Neutrophil (primary cell): ENCODE results near the gene CCDC93.

Experiments
- H3K27ac ChIP-seq: fragments of 200-600 bp; sonication (generic); 2 replicates; pipeline ENCODE4 v1.5.1; 2016; ENCODE audit warnings: mild to moderate bottlenecking, moderate library complexity
- H3K27me3 ChIP-seq: fragments of 200-600 bp; sonication (generic); 2 replicates; pipeline ENCODE4 v1.6.0; 2016; ENCODE audit warnings: mild to moderate bottlenecking
- H3K36me3 ChIP-seq: fragments of 200-600 bp; sonication (generic); 2 replicates; pipeline ENCODE4 v1.5.1; 2017
- H3K4me1 ChIP-seq, 2 experiments: fragments of 200-600 bp in 1 of 2; sonication (generic) in 1 of 2; 1 replicate in 1 of 2; 2 replicates in 1 of 2; pipeline versions ENCODE4 v1.5.1 to v1.6.1; 2013 to 2016; ENCODE audit warnings: low read depth in 1 of 2, low read length in 1 of 2, mild to moderate bottlenecking in 1 of 2, moderate library complexity in 1 of 2; ENCODE audit not compliant: control insufficient read depth in 1 of 2, insufficient read depth in 1 of 2
- H3K4me3 ChIP-seq, 2 experiments: fragments of 200-600 bp in 1 of 2; sonication (generic) in 1 of 2; 1 replicate in 1 of 2; 2 replicates in 1 of 2; pipeline ENCODE4 v1.5.1; 2013 to 2016; ENCODE audit warnings: low read depth in 1 of 2, low read length in 1 of 2, mild to moderate bottlenecking in 1 of 2, moderate library complexity in 1 of 2
- H3K9me3 ChIP-seq: fragments of 200-600 bp; sonication (generic); 2 replicates; pipeline ENCODE4 v1.5.1; 2016
- CTCF ChIP-seq: fragments of 200-600 bp; sonication (generic); IDR thresholded peaks from 2 replicates; pipeline ENCODE4 v1.5.1; 2016; ENCODE audit warnings: antibody characterized with exemption

Gene CCDC93

GRCh38 chr2:117989854-117990438, 23.9 kb downstream of the CCDC93 start:
- Histone ChIP-seq H3K27me3 (no peaks in the 10 kb centered on the region), H3K4me1 (no peaks in the 10 kb centered on the region), H3K4me3 (no peak overlapping the region), H3K27ac (no peak overlapping the region), H3K9me3 (no peaks in the 10 kb centered on the region), H3K36me3 (peaks cover 89% of the 10 kb centered on the region)
- no peak for TF ChIP-seq CTCF

GRCh38 chr2:117987121-117987520, 26.7 kb downstream of the CCDC93 start:
- Histone ChIP-seq H3K9me3 (no peaks in the 10 kb centered on the region), H3K4me3 (no peak overlapping the region), H3K27ac (no peak overlapping the region), H3K27me3 (no peaks in the 10 kb centered on the region), H3K36me3 (peaks cover 80% of the 10 kb centered on the region), H3K4me1 (peaks cover 0 to 5% of the 10 kb centered on the region in 2 experiments)
- no peak for TF ChIP-seq CTCF

GRCh38 chr2:117985092-117985491, 28.8 kb downstream of the CCDC93 start:
- H3K27me3 ChIP-seq: no peaks in the 10 kb centered on the region
- peaks cover 14 to 19% of the 10 kb centered on the region in 2 experiments for H3K4me1 ChIP-seq
- no peaks in the 10 kb centered on the region for H3K9me3 ChIP-seq
- no peak overlapping the region for H3K27ac ChIP-seq
- H3K36me3 ChIP-seq: peaks cover 68% of the 10 kb centered on the region
- TF ChIP-seq CTCF: no peak
- no peak overlapping the region for H3K4me3 ChIP-seq

- no peak for TF ChIP-seq CTCF
- Histone ChIP-seq H3K27me3 (no peaks in the 10 kb centered on the region), H3K9me3 (no peaks in the 10 kb centered on the region), H3K36me3 (peaks cover 59% of the 10 kb centered on the region), H3K27ac (no peak overlapping the region), H3K4me3 (no peak overlapping the region), H3K4me1 (peaks cover 23 to 28% of the 10 kb centered on the region in 2 experiments)
Measured at GRCh38 chr2:117984208-117984607, 29.7 kb downstream of the CCDC93 start.

GRCh38 chr2:117983040-117983439, 30.8 kb downstream of the CCDC93 start:
- peaks cover 26 to 31% of the 10 kb centered on the region in 2 experiments for H3K4me1 ChIP-seq
- TF ChIP-seq CTCF: no peak
- H3K4me3 ChIP-seq: no peak overlapping the region
- peaks cover 55% of the 10 kb centered on the region for H3K36me3 ChIP-seq
- H3K9me3 ChIP-seq: no peaks in the 10 kb centered on the region
- H3K27me3 ChIP-seq: no peaks in the 10 kb centered on the region
- no peak overlapping the region for H3K27ac ChIP-seq
